Measurements from ENCODE around the gene SHROOM3.
"Not testable (repeated sequence)": the region's sequence is repeated elsewhere in the genome, so short reads cannot be mapped to it uniquely, and the experiment has no call there.

SHROOM3 gene

DNA sequence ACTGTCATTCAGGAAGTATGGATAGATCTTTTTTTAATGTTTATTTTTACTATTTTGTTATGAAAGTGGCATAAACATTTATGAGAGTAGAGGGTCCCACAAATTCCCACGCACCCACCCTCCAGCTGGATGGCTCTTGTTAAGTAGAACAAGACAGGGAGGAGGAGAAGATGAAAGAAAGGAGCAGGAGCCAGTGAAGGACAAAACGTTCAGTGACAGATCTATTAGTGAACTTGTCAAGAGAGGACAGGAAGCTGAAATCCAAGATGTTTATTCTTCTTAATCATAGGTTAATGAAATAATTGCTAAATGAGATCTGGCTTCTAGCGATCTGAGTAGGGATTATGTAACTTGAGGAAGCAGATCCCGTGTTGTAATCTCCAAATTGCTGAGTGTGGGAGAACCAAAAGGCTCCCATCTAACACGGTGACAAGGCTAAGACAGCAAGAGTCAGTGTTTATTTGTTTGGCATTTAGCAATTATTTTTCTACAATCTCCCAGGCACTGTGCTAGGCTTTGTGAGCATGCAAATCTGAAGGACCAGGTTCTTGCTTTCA, 162.5 kb downstream of the SHROOM3 start:
- no peak for DNase-seq

DNA sequence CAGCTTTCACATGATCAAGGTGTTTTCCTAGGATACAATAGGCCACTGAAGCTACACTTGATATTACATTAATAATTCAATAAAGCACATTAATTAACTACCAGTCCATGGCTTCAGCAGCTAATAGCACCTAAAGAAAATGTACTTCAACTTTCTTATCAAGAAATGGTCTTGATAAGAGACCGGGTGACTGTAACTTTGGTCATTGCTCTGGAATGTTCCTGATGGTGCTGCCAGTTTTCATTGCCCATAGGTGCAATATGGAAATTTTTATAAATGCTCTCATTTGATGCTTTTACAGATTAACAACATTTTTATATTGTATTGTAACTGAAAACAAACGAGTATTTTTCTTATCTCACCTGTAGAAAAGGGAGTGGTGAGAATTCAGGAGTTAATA, 165.4 kb downstream of the SHROOM3 start:
- DNase-seq: no peak

DNA sequence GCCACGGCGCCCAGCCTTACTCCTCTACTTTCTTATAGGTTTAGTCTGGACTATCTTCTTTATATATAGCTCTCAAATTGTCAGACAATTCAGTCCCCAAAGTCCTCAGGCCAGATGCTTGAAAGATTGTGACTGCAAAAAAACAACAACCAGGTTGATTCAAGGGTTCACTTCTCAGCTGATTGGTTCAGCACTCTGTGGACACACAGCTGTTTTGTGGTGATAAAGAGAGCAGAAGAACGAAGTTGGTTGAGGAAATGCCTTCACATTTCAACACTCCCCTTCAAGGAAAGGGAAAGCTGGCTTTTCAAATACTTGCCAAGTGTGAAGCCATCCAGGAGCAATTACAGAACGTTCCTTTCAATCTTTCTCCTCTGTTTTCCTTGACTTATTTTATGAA, 166.8 kb downstream of the SHROOM3 start:
- DNase-seq: no peak

DNA sequence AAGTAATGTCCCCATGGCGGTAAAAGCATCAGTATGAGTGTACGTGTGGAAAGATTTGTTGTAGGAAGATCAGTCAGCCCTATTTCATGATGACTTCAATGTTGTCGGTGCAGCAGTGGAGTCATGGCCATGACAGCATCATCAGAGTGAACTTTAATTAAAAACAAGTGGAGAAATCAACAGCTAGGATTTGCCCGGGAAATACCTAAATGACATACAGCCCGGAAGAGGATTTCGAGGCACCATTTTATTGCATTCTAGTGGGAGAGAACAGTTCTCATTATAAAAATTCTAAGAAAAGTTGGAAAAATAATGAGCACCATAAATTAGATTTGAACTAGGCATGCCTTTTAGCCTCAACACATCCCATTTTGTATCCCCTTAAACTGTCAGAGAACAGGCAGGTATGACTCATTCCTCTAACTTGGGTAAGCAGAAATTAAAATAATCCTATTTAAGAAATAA, 170.1 kb downstream of the SHROOM3 start:
- DNase-seq: no peak

DNA sequence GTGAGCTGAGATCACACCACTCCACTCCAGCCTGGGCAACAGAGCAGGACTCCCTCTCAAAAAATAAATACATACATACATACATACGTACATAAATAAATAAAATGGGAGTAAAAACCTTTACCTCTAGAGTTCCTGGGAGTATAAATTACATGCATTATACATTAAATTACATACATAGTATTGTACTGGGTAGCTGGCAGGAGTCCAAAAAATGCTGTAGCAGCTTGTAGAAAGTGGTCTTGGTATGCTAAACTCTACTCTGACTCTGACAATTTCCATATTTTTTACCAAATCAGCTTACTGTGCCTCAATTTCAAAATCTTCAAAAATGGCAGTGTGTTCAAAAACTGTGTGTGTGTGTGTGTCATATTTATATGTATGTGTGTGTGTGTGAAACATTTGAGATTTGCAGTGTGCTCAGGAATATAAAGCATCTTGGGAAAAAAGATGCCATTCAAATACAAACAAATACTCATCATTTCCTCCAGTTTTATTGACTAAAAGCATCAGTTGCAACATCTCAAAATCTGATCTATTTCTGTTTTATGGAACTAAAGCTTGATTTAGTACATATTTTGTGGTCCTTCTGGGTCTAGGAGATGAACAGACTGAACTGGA, 171.7 kb downstream of the SHROOM3 start:
- DNase-seq: no peak

DNA sequence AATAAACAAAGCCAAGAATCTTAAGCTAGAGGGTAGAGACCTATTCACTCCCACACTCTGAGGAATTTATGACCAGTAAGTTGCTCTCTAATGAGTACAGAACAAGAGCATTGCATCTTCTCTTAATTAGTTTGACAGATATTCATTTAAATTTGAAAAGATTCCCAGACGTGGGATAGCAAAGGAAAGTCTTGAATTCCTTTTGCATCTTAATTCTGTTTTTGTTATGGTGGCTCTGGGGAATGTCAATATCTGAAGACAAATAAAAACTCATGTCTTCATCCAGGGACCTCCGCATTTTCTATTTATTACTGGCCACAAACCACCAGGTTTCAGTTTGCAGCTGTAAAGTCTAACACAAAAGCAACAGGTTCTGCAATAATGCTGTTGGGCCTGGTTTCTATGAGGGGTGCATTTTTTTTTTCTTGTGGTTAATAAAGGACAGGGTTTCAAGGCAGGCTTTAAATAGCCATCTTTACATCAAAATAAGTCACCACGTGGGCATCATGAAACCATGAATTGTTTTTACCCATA, 172.3 kb downstream of the SHROOM3 start:
- DNase-seq: no peak

DNA sequence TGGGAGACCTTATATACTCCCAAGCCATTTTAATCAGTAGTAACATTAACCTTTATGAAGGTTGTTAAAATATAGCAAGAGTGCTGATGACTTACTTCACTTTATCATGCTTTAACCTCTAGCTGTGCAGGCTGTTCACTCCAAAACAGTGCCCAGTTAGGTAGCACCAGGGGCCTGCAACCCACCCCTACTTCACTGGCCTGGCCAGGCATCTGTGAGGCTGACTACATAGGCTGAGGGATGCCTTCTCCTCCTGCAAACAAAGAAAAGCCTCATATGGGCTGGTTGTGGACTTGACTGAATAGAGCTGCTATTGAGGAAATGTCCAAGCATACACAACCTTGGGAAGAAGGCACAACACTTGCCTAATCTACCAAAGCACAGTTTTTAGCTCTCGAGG, 172.8 kb downstream of the SHROOM3 start:
- DNase-seq: no peak

DNA sequence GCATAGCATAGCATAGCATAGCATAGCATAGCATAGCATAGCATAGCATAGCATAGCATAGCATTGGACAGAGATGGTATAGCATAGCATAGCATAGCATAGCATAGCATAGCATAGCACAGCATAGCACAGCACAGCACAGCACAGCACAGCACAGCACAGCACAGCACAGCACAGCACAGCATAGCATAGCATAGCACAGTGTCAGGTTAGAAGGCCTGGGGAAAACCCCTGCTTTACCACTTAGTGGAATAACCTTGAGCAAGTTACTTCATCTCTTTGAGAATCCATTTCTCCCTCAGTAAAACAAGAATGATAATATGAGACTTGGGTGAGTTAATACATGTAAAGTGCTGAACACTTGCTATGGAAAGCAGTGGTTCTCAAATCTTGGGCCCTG, 173.5 kb downstream of the SHROOM3 start:
- DNase-seq: not testable (repeated sequence)

DNA sequence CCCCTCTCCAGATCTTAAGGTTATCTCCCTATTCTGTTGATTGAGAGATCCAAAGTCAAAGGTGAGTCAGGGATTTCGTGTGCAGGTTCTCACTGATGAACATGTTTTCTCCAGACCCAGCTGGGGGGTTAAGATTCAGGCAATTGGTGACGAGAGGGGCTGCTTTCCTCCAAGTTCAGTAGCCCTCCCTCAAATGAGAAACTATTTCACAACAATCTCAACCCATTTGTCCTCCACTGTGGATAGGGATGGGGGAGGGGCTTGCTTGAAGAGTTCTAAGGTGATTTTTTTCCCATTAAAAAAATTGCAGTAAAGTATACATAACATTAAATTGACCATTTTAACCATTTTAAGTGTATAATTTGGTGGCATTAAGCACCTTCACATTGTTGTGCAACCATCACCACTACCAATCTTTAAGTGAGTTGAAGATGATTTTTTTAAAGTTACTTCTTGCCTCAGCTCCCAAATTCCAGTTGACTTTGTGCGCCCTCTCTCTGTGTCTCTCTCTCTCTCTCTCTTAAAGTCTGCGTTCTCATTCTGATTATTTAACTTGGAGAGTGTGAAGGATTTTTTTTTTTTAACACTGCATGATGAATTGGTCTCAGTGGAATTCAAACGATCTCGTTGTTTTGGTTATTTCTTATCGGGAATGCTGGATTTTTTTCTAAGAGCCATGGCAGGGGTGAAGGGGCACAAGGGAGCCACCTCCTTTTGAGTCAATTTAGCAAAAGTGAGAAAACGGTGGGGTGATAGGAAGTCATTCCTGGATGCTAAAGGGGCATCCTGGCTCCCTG, 175.9 kb downstream of the SHROOM3 start:
- no peak for DNase-seq

DNA sequence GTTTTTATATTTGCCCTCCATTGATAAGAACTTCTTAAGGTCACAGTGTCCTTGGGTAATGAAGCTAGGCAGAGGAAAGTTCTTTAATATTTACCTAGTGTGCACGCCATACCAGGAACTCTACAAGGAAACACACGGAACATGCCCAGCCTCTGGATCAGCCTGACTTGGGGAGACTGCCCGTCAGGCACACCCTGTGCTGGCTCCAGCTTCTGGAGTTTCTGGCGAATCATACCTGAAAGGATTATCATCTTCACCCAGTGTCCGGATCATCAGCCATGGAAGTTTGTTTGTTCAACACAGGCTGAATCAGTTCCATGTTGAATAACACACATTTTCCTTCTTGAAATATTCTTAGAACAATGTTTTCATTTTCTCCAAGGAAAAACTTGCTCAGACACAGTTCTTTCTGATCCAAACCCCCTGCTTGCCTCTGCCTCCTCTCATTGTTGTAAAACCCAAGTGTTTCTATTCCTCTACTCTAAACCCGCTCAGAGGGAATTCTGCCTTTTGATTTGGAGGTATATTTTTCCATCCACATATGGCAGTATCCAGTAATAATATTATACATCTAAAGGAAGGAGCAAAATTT, 176.7 kb downstream of the SHROOM3 start:
- no peak for DNase-seq

DNA sequence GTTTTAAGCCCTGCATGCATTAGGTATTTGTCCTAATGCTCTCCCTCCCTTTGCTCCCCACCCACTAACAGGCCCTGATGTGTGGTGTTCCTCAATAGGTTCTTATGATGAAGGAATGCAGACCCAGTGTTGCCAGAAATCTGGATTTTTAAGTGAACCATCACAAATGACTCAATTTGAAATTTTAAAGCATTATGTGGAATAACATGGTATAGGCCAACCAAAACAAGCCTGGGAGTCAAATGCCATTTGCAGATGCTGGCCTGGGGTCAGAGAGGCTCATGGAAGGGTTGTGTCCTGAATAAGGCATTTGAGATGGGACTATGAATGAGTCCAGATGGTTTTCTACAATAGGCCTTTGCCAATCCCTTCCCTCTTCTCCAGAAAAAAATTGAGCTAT, 179.6 kb downstream of the SHROOM3 start:
- no peak for DNase-seq

DNA sequence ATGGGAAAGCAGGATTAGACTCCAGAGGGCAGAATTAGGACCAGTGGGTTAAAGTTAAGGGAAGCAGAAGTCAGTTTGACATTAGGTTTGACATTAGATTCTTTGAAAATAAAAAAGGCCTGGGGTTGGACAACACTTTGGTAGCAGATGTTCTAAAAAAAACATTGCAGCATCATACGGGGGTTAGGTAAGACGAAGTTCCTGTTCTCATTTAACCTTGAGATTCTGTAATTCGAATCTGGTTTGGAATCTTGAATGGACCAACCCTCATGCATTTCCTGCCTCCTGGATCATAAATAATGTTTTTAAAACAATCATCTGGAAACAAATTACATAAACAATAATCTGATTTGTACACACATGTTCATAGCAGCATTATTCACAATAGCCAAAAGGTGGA, 181.0 kb downstream of the SHROOM3 start:
- DNase-seq: no peak

DNA sequence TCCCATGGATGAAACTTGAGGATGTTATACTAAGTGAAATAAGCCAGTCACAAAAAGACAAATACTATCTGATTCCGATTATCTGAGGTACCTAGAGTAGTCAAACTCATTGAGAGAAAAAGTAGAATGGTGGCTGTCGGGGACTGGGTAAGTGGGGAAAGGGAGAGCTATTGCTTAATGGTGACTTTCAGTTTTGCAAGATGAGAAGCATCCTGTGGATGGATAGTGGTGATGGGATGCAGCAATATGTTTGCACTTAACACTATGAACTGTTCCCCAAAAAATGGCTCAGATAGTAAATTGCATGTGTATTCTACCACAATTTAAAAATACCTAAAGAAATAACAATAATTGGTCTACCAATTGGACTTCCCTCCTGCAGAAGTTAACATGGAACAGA, 181.5 kb downstream of the SHROOM3 start:
- no peak for DNase-seq

DNA sequence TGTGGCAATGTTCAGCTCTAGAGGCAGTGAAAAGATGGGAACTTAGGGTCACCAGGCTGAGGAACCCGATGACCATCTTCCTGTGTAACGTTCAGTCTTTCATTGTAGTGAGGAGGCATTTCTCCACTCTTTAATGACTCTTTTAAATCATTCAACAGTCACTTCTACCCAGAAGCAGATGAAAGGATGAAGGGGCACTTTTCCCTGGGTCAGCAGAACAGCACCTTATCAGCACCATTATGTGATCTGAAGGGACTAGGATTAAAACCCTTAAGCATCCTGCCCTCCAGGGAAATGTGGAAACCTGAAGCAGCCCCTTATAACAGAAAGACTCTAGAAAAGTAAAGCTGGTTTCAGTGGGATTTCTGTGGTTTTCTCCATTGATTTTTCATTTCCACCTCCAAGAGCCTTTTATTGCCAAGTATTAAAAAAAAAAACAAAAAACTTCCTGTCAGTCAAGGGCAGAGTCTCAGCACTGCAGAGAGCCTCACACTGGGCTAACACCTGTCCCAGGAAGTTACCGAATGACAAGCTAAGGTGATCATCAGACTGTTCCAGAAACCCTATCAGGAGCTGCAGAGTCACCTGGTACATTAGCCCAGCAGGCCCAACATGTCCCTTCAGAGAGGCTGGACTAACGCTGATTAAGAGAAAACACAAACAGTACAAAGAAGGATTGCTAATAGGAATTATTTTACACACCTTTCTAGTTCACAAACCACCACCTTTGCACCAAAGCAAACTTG, 185.9 kb downstream of the SHROOM3 start:
- no peak for DNase-seq

DNA sequence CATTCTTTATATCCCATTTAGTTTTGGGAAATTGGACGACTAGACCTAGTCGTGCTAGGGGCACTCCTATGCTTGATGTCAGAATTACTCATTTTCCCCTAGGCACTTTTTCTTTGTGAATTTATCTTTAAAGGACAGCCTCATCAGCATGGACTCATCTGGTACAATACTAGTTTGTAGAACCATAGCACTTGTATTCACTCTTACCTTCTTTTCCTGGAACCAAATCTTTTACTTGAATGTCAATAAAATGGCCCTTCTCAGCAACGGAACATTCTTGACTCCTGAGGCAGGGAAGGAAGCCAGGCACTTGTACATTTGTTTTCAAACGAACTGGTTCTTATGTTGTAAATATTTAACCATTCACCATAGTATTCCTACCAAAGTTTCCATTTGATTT, 187.1 kb downstream of the SHROOM3 start:
- no peak for DNase-seq

DNA sequence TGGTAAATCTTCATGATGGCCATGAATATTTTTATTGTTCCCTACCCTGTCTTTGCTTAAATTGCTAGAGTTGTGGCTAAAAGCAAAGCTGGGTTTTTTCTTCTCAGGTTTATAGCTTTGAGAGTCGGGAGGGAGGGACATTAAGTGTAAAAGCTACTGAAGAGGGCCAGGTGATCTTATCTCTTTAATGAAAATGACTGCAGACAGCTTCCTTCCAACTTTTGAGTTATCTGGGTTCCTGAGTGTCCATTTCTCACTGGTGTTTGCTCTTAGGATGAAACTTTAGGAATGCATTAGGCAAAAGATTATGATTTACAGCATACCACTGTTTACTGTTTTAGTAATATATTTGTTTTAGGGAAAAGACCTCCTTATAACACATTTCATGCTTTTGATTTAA, 187.7 kb downstream of the SHROOM3 start:
- DNase-seq: no peak

DNA sequence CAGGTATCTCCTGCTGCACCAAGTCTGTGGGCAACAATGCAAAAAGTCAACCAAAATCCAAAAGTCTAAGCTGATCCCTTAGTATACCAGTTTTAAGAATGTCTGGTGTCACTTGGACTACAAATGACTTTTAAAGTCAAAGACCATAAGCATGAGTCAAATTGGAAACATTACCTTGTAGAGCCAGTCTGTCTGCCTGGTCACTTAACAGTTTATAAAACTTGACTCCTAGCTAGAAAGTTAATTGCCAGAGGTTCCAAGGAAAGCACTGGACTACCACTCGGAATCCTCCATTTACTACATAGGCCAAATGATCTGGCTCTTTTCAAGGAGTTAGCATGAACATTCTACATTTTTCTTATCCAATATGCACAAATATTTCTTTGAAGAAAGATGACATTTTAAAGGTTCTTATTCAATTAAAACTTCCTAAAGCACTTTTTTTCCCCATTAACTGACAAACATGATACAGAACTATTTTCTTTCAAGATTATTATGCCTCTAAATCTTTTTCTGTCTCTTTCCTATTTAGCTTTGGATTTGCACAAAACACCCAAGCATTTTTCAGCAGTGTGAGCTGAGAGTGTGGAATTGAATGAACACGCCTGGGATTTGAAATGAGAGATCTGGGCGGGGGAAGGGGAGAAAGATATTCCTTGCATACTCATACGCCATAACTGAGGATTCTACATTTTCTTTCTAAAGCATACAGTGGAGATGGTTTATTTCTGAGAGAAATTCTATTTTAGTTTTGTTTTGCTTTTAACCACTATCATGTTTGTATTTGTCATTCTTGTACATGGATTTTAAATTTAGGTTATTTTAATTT, 188.4 kb downstream of the SHROOM3 start:
- DNase-seq: no peak

DNA sequence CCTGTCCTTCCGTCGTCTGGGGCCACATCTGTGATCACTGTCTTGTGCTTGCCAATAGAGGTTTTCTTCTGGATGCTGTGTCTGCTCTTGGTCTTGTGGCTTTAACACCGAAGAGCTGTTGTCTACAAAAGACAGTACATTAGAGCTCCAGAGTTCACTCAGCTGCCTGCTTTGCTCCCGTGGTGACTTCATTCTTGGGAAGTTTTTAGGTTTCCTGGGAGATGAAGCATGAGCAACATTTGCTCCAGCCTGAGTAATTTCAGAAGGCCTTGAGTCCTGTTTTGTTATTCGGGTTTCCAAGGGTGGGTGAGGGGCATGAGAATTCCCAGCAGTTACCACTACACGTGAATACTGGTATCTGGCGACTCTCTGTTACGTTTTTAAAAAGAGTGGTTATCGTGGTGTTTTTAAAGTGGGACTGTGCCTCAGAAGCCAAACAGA, 189.2 kb downstream of the SHROOM3 start:
- no peak for DNase-seq

DNA sequence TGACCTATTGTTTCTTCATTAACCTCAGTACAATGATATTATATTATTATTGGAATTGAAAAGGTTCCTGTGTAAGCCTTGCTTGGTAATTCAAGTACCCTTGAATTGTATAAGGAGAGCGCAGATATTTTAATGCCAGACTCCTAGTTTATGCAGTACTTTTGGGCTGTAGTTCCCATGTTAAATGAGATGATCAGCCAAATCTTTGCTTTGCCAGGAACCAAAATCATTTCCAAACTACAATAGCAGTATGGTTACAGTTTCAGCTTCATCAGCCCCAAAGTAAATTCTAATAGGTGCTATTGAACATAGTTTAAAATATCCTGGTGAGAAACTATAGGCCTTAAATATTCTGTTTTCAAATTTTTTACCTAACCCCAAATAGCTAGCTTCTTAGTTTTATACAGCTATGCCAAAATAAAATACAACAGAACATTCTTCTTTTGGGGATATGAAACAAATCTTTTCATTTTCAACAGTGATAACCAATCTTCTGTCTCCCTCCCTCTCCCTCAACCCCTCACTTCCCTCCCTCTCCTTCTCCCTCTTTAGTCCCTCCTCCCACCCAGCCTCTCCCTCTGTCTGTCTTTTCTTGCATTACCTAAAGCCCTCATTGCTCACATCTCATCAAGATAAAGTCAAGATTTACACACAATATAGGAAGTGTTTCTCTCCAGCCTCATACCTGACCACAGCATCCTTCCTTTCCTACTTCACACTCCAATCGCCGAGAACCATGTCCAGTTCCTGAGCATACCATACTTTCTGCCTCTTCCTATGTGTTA, 190.1 kb downstream of the SHROOM3 start:
- DNase-seq: no peak

DNA sequence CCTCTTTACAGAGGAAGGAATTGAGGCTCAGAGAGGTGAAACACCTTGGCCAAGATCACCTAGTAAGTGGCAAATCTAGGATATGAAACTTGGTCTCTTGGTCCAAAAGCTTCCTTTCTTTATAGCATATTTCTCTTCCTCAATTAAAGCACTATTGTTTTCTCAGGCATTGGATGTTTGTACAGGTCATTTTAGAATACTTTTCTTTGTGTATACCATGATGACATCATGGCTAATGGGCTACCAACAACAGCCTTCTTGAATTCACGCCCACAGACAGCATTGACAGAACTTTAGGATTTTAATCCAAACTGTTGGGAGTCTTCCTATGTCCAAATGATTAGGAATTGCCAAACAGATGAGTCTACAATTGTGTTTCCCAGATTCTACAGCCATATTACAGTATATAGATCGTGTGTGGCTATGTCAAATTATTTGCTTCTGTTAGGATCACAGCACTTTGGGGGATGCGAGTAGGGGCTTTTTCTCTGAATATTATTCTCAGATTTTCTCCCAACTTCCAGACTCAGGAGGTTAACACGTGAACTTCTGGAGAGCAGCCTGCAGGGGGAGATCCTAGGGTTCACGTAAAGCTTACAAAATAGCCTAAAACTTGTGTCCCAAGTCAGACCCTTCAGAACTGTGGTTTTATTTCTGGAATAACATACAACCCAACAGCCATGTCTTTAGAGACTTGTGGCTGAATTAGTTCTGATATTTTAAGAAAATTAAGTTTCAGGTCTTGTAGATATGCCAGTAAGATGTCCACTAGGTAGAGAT, 191.8 kb downstream of the SHROOM3 start:
- no peak for DNase-seq

All from NCI-H1092 treated with DMSO at 0.1 percent for 48 hours (cell line).